ENCODE data around the gene CDH23.

GRCh38 chr10:71740069-71740653 lies 343.4 kb downstream of the CDH23 start:
- TF ChIP-seq CTCF (IDR thresholded peaks at IDR 0.05) (no peak), EZH2 (IDR thresholded peaks at IDR 0.05; ENCODE audit: borderline replicate concordance, insufficient read depth, low read depth, low read length, poor library complexity, severe bottlenecking) (no peak)
